GM12872 (cell line): Measurements from ENCODE around the gene REG3G.
A peak's percentile ranks its signal among the peaks of the same experiment; 100 is the strongest.

Experiments
- CTCF ChIP-seq: IDR thresholded peaks from 3 replicates; pipeline ENCODE4 v1.5.1; 2011; ENCODE audit warnings: low read depth, mild to moderate bottlenecking, low read length, moderate library complexity; ENCODE audit not compliant: insufficient read depth

The REG3G gene

GRCh38 chr2:78999406-78999805 lies 26.1 kb upstream of the REG3G start:
- peak; percentile 45 for TF ChIP-seq CTCF

- no peak for TF ChIP-seq CTCF
Observed at GRCh38 chr2:79000008-79000576, 25.4 kb upstream of the REG3G start.

- TF ChIP-seq CTCF, result no peak
Observed at GRCh38 chr2:79001285-79001684, 24.2 kb upstream of the REG3G start.

GRCh38 chr2:79004680-79005079 lies 20.8 kb upstream of the REG3G start:
- TF ChIP-seq CTCF, result no peak

GRCh38 chr2:79005216-79005615 lies 20.3 kb upstream of the REG3G start:
- no peak for TF ChIP-seq CTCF

GRCh38 chr2:79009388-79009787 lies 16.1 kb upstream of the REG3G start:
- TF ChIP-seq CTCF, result no peak

- TF ChIP-seq CTCF, result no peak
Observed at GRCh38 chr2:79011496-79011895, 14.0 kb upstream of the REG3G start.

- TF ChIP-seq CTCF, result no peak
Observed at GRCh38 chr2:79013629-79014028, 11.9 kb upstream of the REG3G start.
